Endodermal cell (in vitro differentiated cells): ENCODE data around the gene PPIL4. TPM values are rescaled to one million over a fixed set of nuclear protein-coding genes. Genes with fewer than 3 reads are reported as not detected.

Experiments
- DNase-seq: peaks from one replicate; pipeline ENCODE4 v3.0.0-alpha.2; 2017
- H3K27ac ChIP-seq: 2 replicates; pipeline ENCODE4 v1.5.1; 2013; ENCODE audit warnings: mild to moderate bottlenecking, low read depth, low read length, moderate library complexity
- H3K27me3 ChIP-seq: 2 replicates; pipeline ENCODE4 v1.6.1; 2013; ENCODE audit warnings: mild to moderate bottlenecking, low read length, moderate library complexity; ENCODE audit not compliant: insufficient read depth, control insufficient read depth, poor library complexity, severe bottlenecking
- H3K36me3 ChIP-seq: 2 replicates; pipeline ENCODE4 v1.7.0; 2013; ENCODE audit warnings: mild to moderate bottlenecking, low read length, moderate library complexity; ENCODE audit not compliant: control insufficient read depth, insufficient read depth
- H3K4me1 ChIP-seq: one replicate; pipeline ENCODE4 v1.7.0; 2013; ENCODE audit warnings: low read length; ENCODE audit not compliant: control insufficient read depth, insufficient read depth
- H3K4me3 ChIP-seq: 2 replicates; pipeline ENCODE4 v1.5.1; 2013; ENCODE audit warnings: mild to moderate bottlenecking, low read length, moderate library complexity
- H3K9ac ChIP-seq: 2 replicates; pipeline ENCODE4 v1.6.1; 2013; ENCODE audit warnings: mild to moderate bottlenecking, low read length, moderate library complexity; ENCODE audit not compliant: poor library complexity, severe bottlenecking; ENCODE audit errors: extremely low read depth
- H3K9me3 ChIP-seq: 2 replicates; pipeline ENCODE4 v1.6.1; 2013; ENCODE audit warnings: mild to moderate bottlenecking, low read length, moderate library complexity; ENCODE audit not compliant: control insufficient read depth
- H3K27ac Mint-ChIP-seq: 2 replicates; pipeline ENCODE4 v1.8.0; 2020; ENCODE audit warnings: mixed read lengths
- H3K27me3 Mint-ChIP-seq: 2 replicates; pipeline ENCODE4 v1.8.0; 2021; ENCODE audit warnings: mild to moderate bottlenecking, mixed read lengths; ENCODE audit not compliant: insufficient read depth
- H3K36me3 Mint-ChIP-seq: 2 replicates; pipeline ENCODE4 v1.8.0; 2020; ENCODE audit warnings: low read depth, mixed read lengths
- H3K4me1 Mint-ChIP-seq: 2 replicates; pipeline ENCODE4 v1.8.0; 2020; ENCODE audit warnings: mixed read lengths
- H3K4me3 Mint-ChIP-seq: 2 replicates; pipeline ENCODE4 v1.8.0; 2020; ENCODE audit warnings: mild to moderate bottlenecking, moderate library complexity, mixed read lengths
- H3K9me3 Mint-ChIP-seq: 2 replicates; pipeline ENCODE4 v1.8.0; 2020; ENCODE audit warnings: mild to moderate bottlenecking, mixed read lengths
- WGBS, 2 experiments: methylation state at CpG; one replicate each; pipeline versions ENCODE4 v1.1.5 to v1.1.7; 2013; ENCODE audit warnings: missing lambda C conversion rate in 2 of 2, mixed read lengths in 1 of 2; ENCODE audit not compliant: insufficient coverage in 1 of 2, insufficient read length in 1 of 2; 5-methylcytosine and 5-hydroxymethylcytosine counted together
- total RNA-seq, 2 donors: library from RNA; stranded (reverse); fragmentation: NEBNext Ultra II Directional in 1 of 2; extraction: Animal tissue kit (Norgen Biotek cat#: 25700) in 1 of 2; gene quantifications; 2 replicates in 1 of 2; 3 replicates in 1 of 2; pipeline ENCODE4 v1.2.1, GENCODE V29; 2021
- TF ChIP-seq, protein P1 (sequence below): fragments of 200-600 bp; sonication (generic); conservative IDR thresholded peaks from 2 replicates; pipeline ENCODE4 v1.5.0; 2021; ENCODE audit warnings: antibody characterized with exemption, mild to moderate bottlenecking

Gene PPIL4
- total RNA-seq, 2 donors from 2014 or later, result 35.8 to 41.7 TPM

DNA sequence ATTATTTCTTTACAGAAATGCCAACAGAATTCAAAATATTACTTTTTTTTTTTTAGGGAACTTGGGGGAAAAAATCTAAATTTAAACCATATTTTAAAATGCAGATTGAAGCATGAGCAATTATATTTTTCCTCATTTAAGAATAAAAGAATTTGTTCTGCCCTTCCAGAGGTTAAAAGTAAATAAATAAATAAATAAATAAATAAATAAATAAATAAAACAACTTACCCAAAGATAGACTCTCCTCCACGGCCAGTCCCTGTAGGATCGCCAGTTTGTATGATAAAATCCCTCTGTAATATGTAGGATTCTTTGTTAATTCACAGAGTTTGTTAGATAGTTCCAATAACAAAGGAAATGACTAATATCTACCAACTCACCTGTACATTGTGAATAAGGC, 4.7 kb downstream of the PPIL4 start:
- no peak overlapping the region for H3K4me3 Mint-ChIP-seq
- H3K27me3 Mint-ChIP-seq, result no peaks in the 10 kb centered on the region
- peaks cover 36% of the 10 kb centered on the region for H3K36me3 Mint-ChIP-seq
- H3K9ac ChIP-seq, result no peak overlapping the region
- no peaks in the 10 kb centered on the region for H3K27me3 ChIP-seq
- no peaks in the 10 kb centered on the region for H3K9me3 Mint-ChIP-seq
- H3K4me1 Mint-ChIP-seq, result peaks cover 9% of the 10 kb centered on the region
- DNase-seq, result no peak
- no peak overlapping the region for H3K4me3 ChIP-seq
- H3K27ac ChIP-seq, result no peak overlapping the region
- H3K27ac Mint-ChIP-seq, result no peak overlapping the region
- no peaks in the 10 kb centered on the region for H3K4me1 ChIP-seq
- H3K9me3 ChIP-seq, result no peaks in the 10 kb centered on the region
- TF ChIP-seq, protein P1, sequence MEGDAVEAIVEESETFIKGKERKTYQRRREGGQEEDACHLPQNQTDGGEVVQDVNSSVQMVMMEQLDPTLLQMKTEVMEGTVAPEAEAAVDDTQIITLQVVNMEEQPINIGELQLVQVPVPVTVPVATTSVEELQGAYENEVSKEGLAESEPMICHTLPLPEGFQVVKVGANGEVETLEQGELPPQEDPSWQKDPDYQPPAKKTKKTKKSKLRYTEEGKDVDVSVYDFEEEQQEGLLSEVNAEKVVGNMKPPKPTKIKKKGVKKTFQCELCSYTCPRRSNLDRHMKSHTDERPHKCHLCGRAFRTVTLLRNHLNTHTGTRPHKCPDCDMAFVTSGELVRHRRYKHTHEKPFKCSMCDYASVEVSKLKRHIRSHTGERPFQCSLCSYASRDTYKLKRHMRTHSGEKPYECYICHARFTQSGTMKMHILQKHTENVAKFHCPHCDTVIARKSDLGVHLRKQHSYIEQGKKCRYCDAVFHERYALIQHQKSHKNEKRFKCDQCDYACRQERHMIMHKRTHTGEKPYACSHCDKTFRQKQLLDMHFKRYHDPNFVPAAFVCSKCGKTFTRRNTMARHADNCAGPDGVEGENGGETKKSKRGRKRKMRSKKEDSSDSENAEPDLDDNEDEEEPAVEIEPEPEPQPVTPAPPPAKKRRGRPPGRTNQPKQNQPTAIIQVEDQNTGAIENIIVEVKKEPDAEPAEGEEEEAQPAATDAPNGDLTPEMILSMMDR, result no peak
- H3K36me3 ChIP-seq, result peaks cover 32% of the 10 kb centered on the region
- WGBS, 2 experiments, result no CpG with 5 or more reads among the region's 2 CpGs

DNA sequence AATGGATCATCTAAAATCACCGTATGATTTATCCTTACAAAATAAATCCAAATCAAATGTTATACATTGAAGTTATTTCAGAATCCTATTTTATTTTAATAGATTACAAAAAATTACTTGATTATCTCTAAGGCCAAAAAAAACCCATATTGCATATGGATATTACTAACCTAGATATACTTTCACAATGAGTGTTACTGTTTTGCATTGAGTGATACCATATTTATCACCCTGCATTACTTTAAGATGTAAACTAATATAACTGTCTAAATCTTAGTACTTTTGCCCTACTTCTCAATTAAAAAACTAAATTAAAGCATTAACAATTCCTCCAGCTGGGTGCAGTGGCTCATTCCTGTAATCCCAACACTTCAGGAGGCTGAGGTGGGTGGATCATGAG, 11.1 kb downstream of the PPIL4 start:
- Mint-ChIP-seq H3K27me3 (no peaks in the 10 kb centered on the region), H3K4me1 (no peaks in the 10 kb centered on the region), H3K9me3 (no peaks in the 10 kb centered on the region), H3K4me3 (no peak overlapping the region), H3K27ac (no peak overlapping the region), H3K36me3 (peaks cover 71% of the 10 kb centered on the region)
- Histone ChIP-seq H3K9me3 (no peaks in the 10 kb centered on the region), H3K4me3 (no peak overlapping the region), H3K9ac (no peak overlapping the region), H3K27ac (no peak overlapping the region), H3K27me3 (no peaks in the 10 kb centered on the region), H3K36me3 (peaks cover 78% of the 10 kb centered on the region), H3K4me1 (no peaks in the 10 kb centered on the region)
- TF ChIP-seq, protein P1, result no peak
- no peak for DNase-seq
- WGBS, 2 experiments, result 91% methylated on average over 1 of the region's 1 CpG; no CpG with 5 or more reads in 1 of the 2 experiments

DNA sequence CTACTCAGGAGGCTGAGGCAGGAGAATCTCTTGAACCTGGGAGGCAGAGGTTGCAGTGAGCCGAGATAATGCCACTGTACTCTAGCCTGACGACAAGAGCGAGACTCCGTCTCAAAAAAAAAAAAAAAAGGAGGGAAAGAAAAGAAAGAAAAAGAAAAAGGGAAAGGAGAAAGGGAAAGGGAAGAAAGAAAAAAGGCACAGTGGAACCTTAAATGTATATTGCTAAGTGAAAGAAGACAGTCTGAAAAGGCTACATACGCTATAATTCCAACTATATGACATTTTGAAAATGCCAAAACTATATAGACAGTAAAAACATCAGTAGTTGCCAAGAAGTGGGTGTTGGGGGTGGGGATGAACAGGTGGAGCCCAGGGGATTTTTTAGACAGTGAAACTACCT, 16.2 kb downstream of the PPIL4 start:
- TF ChIP-seq, protein P1, result no peak

More for the DNA sequence above, 16.2 kb downstream of the PPIL4 start:
- H3K4me1 Mint-ChIP-seq, result no peaks in the 10 kb centered on the region
- Histone ChIP-seq H3K27ac (no peak overlapping the region), H3K4me3 (no peak overlapping the region), H3K9me3 (no peaks in the 10 kb centered on the region), H3K9ac (no peak overlapping the region), H3K27me3 (no peaks in the 10 kb centered on the region), H3K4me1 (no peaks in the 10 kb centered on the region), H3K36me3 (peaks cover 83% of the 10 kb centered on the region)
- H3K4me3 Mint-ChIP-seq, result no peak overlapping the region
- H3K27me3 Mint-ChIP-seq, result no peaks in the 10 kb centered on the region
- H3K36me3 Mint-ChIP-seq, result peaks cover 59% of the 10 kb centered on the region
- 88 to 96% methylated on average over 3 to 4 of the region's 5 CpGs for WGBS, 2 experiments
- no peak for DNase-seq
- H3K9me3 Mint-ChIP-seq, result no peaks in the 10 kb centered on the region
- H3K27ac Mint-ChIP-seq, result no peak overlapping the region
